Measurements from ENCODE around the gene ZNF70. TPM values are rescaled to one million over a fixed set of nuclear protein-coding genes. Genes with fewer than 3 reads are reported as not detected.

ZNF70 gene
- total RNA-seq, 6 experiments from 2014 or later = 0.51 to 1.2 (median 0.85) TPM

GRCh38 chr22:23774114-23774921, 23.4 kb upstream of the ZNF70 start:
- DNase-seq = no peak
- no peak overlapping the region for H3K27ac ChIP-seq

DNA sequence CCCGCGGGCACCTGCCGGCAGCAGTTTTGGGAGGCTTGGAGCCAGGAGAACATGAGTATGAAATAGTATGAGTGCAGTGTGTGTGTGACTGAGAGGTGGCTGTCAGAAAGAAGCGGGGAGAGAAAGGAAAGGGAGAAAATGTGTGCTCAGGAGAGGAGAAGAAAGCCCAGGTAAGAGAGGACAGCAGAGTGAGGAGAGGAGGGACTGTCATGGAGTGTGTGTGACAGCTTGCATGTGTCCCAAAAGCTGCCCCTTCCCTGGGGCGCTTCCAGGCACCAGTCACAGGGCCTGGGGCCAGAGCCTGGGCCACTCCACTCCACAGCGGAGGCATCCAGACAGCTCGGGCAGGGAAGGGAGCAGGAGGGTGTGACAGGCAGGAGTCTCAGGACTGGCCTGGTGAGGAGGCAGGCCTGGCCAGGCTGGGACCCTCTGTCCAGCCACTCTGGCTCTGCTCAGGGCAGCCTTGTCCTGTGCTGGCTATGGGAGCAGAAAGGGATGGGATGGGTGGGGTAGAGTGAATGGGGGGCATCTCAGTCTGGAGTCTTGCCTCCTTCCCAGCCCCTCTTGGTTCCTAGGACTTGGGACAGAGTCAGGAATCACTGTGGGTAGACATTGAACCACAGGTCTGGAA, 22.7 kb upstream of the ZNF70 start:
- ATAC-seq = peak in 1 of 4 donors; percentile 5
- H3K36me3 ChIP-seq = no peaks in the 10 kb centered on the region
- TF ChIP-seq, protein P1, sequence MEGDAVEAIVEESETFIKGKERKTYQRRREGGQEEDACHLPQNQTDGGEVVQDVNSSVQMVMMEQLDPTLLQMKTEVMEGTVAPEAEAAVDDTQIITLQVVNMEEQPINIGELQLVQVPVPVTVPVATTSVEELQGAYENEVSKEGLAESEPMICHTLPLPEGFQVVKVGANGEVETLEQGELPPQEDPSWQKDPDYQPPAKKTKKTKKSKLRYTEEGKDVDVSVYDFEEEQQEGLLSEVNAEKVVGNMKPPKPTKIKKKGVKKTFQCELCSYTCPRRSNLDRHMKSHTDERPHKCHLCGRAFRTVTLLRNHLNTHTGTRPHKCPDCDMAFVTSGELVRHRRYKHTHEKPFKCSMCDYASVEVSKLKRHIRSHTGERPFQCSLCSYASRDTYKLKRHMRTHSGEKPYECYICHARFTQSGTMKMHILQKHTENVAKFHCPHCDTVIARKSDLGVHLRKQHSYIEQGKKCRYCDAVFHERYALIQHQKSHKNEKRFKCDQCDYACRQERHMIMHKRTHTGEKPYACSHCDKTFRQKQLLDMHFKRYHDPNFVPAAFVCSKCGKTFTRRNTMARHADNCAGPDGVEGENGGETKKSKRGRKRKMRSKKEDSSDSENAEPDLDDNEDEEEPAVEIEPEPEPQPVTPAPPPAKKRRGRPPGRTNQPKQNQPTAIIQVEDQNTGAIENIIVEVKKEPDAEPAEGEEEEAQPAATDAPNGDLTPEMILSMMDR (IDR thresholded peaks at IDR 0.05) = no peak
- no peak for TF ChIP-seq POLR2A (IDR thresholded peaks at IDR 0.05)
- peaks cover 0 to 12% (median 5%) of the 10 kb centered on the region in 4 donors for H3K4me1 ChIP-seq
- H3K27ac ChIP-seq = no peak overlapping the region
- WGBS (ENCODE audit: insufficient coverage, low coverage, low lambda C conversion rate, missing lambda C conversion rate) = 43% methylated on average over 4 of the region's 7 CpGs
- intact Hi-C loops (cut with DNase I) = no loop called here
- H3K27me3 ChIP-seq = no peaks in the 10 kb centered on the region
- no peak overlapping the region for H3K4me3 ChIP-seq
- DNase-seq = no peak
- no peaks in the 10 kb centered on the region for H3K9me3 ChIP-seq

More at GRCh38 chr22:23774114-23774921, 23.4 kb upstream of the ZNF70 start:
- Histone ChIP-seq H3K36me3 (no peaks in the 10 kb centered on the region), H3K27me3 (no peaks in the 10 kb centered on the region), H3K4me1 (peaks cover 0 to 9% (median 2%) of the 10 kb centered on the region in 4 donors), H3K9me3 (no peaks in the 10 kb centered on the region), H3K4me3 (no peak overlapping the region)
- WGBS (ENCODE audit: insufficient coverage, low coverage, low lambda C conversion rate, missing lambda C conversion rate) = 30% methylated on average over 4 of the region's 12 CpGs
- intact Hi-C loops (cut with DNase I) = no loop called here
- no peak for TF ChIP-seq POLR2A (IDR thresholded peaks at IDR 0.05)
- TF ChIP-seq, protein P1 (IDR thresholded peaks at IDR 0.05) = no peak
- ATAC-seq = peak in 1 of 4 donors; percentile 8

GRCh38 chr22:23772649-23773473, 21.9 kb upstream of the ZNF70 start, which contains the start of gene MMP11:
Gene MMP11, plus strand, starts transcription at chr22:23772849. Its CDS starts 22 bp downstream, at chr22:23772871.
- TF ChIP-seq POLR2A (IDR thresholded peaks at IDR 0.05) = no peak
- TF ChIP-seq, protein P1 (IDR thresholded peaks at IDR 0.05) = no peak
- Histone ChIP-seq H3K27me3 (no peaks in the 10 kb centered on the region), H3K9me3 (no peaks in the 10 kb centered on the region), H3K36me3 (no peaks in the 10 kb centered on the region), H3K4me1 (peaks cover 0 to 15% (median 6%) of the 10 kb centered on the region in 4 donors), H3K4me3 (peak within 1 kb of the TSS in 2 of 3 donors; percentile 35 to 52), H3K27ac (no peak within 1 kb of the TSS)
- DNase-seq (peak; percentile 63 to 70 (median 64)), ATAC-seq (peak; percentile 14 to 38 (median 26))
- intact Hi-C loops (cut with DNase I) = no loop called here
- WGBS (ENCODE audit: insufficient coverage, low coverage, low lambda C conversion rate, missing lambda C conversion rate) = 23% methylated on average over 9 of the region's 79 CpGs

DNA sequence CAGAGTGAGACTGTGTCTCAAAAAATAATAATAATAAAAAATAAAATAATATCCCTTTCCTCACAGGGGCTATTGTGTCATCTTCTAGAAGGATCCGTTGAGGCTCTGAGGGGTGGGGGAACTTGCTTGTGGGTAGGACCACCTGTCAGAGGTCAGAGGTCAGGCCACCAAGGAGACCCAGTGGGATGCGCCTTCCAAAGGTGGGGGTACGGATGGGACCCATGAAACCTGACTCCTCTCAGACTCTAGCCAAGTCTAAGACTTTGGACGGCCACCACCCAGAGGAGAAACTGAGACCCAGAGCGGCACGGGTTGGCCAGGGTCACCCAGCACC, 21.4 kb upstream of the ZNF70 start:
- no peaks in the 10 kb centered on the region for H3K9me3 ChIP-seq
- H3K27me3 ChIP-seq = no peaks in the 10 kb centered on the region

More for the DNA sequence above, 21.4 kb upstream of the ZNF70 start:
- Histone ChIP-seq H3K27ac (no peak overlapping the region), H3K36me3 (no peaks in the 10 kb centered on the region), H3K4me3 (peak overlapping the region in 2 of 3 donors; percentile 35 to 52), H3K4me1 (peaks cover 0 to 15% (median 6%) of the 10 kb centered on the region in 4 donors)
- no peak for ATAC-seq
- intact Hi-C loops (cut with DNase I) = no loop called here
- no peak for TF ChIP-seq POLR2A (IDR thresholded peaks at IDR 0.05)
- TF ChIP-seq, protein P1 (IDR thresholded peaks at IDR 0.05) = no peak
- 9% methylated on average over 6 of the region's 6 CpGs for WGBS (ENCODE audit: insufficient coverage, low coverage, low lambda C conversion rate, missing lambda C conversion rate)
- no peak for DNase-seq

Measured in right lobe of liver (tissue), 6 donors.